Purkinje cell (primary cell): ENCODE measurements around the gene PRRT4. TPM values are rescaled to one million over a fixed set of nuclear protein-coding genes. Genes with fewer than 3 reads are reported as not detected.

Experiments used
- polyA plus RNA-seq: library from polyadenylated mRNA; unstranded; fragments of >200 nt; fragmentation: Nextera tagmentation; gene quantifications from 2 replicates; pipeline ENCODE4 v1.2.1, GENCODE V29; 2014

The PRRT4 gene
- polyA plus RNA-seq: 2.1 and 3.8 TPM in 2 replicates

GRCh38 chr7:128361411-128362379, at the start of gene PRRT4:
Gene PRRT4 (minus strand): TSS chr7:128361690.

GRCh38 chr7:128409596-128410450, 48.3 kb upstream of the PRRT4 start, which contains the start of gene IMPDH1:
Gene IMPDH1 (minus strand): TSS chr7:128409982. CDS start chr7:128409901, 81 bp downstream.

GRCh38 chr7:128343554-128344430, 17.7 kb downstream of the PRRT4 start, which contains the start of gene RBM28:
Gene RBM28 (minus strand): TSS chr7:128343908. CDS start chr7:128343793, 115 bp downstream.

Other genes with a start within 250 kb of the PRRT4 start
- not detected in 2 replicates for gene LEP, start 120.4 kb downstream of the PRRT4 start, polyA plus RNA-seq
- 21.5 and 22.1 TPM in 2 replicates for gene RBM28, start 17.8 kb downstream of the PRRT4 start, polyA plus RNA-seq
- gene IMPDH1, start 48.3 kb upstream of the PRRT4 start, polyA plus RNA-seq: 1.9 and 2.6 TPM in 2 replicates
- 3.2 and 9.1 TPM in 2 replicates for gene HILPDA, start 94.2 kb upstream of the PRRT4 start, polyA plus RNA-seq
- gene METTL2B, start 115.1 kb upstream of the PRRT4 start, polyA plus RNA-seq: 5.2 and 9.9 TPM in 2 replicates